ENCODE data around the gene INO80B. TPM values are rescaled to one million over a fixed set of nuclear protein-coding genes. Genes with fewer than 3 reads are reported as not detected.

INO80B gene
- total and polyA plus RNA-seq, 9 of the 15 experiments (the other 6 are each of a cell fraction or from before 2014, with no cell fraction given): 0.41 to 22.6 (median 9.0) TPM

DNA sequence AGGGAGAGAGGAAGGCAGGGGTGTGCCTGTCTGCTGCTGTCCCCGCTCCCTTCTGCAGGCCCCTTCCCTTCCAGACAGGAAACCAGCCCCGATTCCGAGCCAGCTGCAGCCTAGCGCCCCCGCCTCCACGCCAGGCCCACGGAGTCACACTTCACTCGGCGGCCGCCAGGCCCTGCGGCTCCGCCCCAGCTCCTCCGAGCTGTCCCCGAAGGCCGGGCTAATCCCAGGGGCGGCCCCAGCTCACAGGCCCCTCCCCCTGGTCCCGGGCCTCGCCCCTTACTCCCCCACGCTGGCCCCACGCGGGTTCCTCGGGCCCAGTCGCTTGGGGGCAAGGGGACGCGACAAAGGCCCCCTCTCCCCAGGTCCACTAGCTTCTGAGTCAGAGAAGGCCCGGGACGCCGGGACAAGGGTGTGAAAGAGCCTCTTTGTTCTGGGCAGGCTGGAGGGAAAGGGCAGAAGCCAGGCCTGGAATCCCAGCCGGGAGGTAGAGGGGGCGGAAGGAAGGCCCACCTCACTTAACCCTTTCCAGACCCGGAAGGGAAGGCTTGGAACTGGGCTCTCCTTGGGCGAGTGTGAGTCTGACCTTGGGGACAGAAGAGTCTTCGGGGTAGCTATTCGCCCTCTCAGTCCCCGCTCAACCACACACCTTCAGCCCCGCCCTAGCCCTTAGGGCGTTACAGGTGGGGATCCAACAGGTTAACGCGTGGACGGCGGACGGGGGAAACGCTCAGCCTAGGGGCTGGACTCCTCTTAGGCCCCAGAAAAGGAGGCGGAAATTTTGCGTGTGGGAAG is 14.3 kb upstream of the INO80B start (continued):
- TF ChIP-seq TRIM25 (IDR thresholded peaks at IDR 0.05; ENCODE audit: borderline replicate concordance) (no peak), ZNF583 (CRISPR knock-in tag; IDR thresholded peaks at IDR 0.05) (no peak), ZNF263 (CRISPR knock-in tag; IDR thresholded peaks at IDR 0.05; ENCODE audit: borderline replicate concordance) (no peak), EWSR1 (IDR thresholded peaks at IDR 0.05; ENCODE audit: borderline replicate concordance, low read depth, partially characterized antibody) (no peak), TGIF2 (CRISPR knock-in tag; IDR thresholded peaks at IDR 0.05) (no peak), ZBTB34 (CRISPR knock-in tag; IDR thresholded peaks at IDR 0.05) (no peak), FOXK1 (CRISPR knock-in tag; IDR thresholded peaks at IDR 0.05; ENCODE audit: borderline replicate concordance) (no peak), HES1 (IDR thresholded peaks at IDR 0.05; ENCODE audit: low read depth) (no peak), DDX20 (tag; IDR thresholded peaks at IDR 0.05; ENCODE audit: low read depth) (no peak), RBM22 (IDR thresholded peaks at IDR 0.05; ENCODE audit: low read depth, low read length, poor library complexity, severe bottlenecking) (no peak), SUPT5H (IDR thresholded peaks at IDR 0.05) (peak; percentile 71), ZNF699 (CRISPR knock-in tag; IDR thresholded peaks at IDR 0.05; ENCODE audit: insufficient replicate concordance) (no peak), EHMT2 (IDR thresholded peaks at IDR 0.05) (no peak), CEBPB (tag; IDR thresholded peaks at IDR 0.05) (no peak), ZNF232 (CRISPR knock-in tag; IDR thresholded peaks at IDR 0.05) (no peak), BRD9 (IDR thresholded peaks at IDR 0.05; ENCODE audit: low read depth, partially characterized antibody) (no peak), ZFPM2 (CRISPR knock-in tag; IDR thresholded peaks at IDR 0.05) (no peak), KDM1A (IDR thresholded peaks at IDR 0.05) (no peak), ZSCAN29 (IDR thresholded peaks at IDR 0.05) (no peak), MBD2 (IDR thresholded peaks at IDR 0.05; ENCODE audit: borderline replicate concordance, low read depth) (no peak)
- TF ChIP-seq, protein P1, sequence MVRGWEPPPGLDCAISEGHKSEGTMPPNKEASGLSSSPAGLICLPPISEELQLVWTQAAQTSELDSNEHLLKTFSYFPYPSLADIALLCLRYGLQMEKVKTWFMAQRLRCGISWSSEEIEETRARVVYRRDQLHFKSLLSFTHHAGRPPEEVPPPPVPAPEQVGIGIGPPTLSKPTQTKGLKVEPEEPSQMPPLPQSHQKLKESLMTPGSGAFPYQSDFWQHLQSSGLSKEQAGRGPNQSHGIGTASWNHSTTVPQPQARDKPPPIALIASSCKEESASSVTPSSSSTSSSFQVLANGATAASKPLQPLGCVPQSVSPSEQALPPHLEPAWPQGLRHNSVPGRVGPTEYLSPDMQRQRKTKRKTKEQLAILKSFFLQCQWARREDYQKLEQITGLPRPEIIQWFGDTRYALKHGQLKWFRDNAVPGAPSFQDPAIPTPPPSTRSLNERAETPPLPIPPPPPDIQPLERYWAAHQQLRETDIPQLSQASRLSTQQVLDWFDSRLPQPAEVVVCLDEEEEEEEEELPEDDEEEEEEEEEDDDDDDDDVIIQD (CRISPR knock-in tag; IDR thresholded peaks at IDR 0.05): no peak
- TF ChIP-seq, protein P2, sequence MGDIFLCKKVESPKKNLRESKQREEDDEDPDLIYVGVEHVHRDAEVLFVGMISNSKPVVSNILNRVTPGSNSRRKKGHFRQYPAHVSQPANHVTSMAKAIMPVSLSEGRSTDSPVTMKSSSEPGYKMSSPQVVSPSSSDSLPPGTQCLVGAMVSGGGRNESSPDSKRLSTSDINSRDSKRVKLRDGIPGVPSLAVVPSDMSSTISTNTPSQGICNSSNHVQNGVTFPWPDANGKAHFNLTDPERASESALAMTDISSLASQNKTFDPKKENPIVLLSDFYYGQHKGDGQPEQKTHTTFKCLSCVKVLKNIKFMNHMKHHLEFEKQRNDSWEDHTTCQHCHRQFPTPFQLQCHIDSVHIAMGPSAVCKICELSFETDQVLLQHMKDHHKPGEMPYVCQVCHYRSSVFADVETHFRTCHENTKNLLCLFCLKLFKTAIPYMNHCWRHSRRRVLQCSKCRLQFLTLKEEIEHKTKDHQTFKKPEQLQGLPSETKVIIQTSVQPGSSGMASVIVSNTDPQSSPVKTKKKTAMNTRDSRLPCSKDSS (IDR thresholded peaks at IDR 0.05; ENCODE audit: low read depth, partially characterized antibody): no peak

Measured in K562 (cell line).